MG63 (cell line): Measurements from ENCODE around the gene ERCC6L2. TPM values are rescaled to one million over a fixed set of nuclear protein-coding genes. Genes with fewer than 3 reads are reported as not detected.

Experiments
- DNase-seq: peaks from one replicate; pipeline ENCODE4 v3.0.0-alpha.2; 2020
- H3K27me3 ChIP-seq: fragments of 250-450 bp; sonication (Bioruptor Pico); 2 replicates; pipeline ENCODE4 v1.5.1; 2020; ENCODE audit warnings: mild to moderate bottlenecking, moderate library complexity
- H3K36me3 ChIP-seq: fragments of 250-450 bp; sonication (Bioruptor Pico); 2 replicates; pipeline ENCODE4 v1.5.1; 2020; ENCODE audit warnings: mild to moderate bottlenecking, moderate library complexity
- H3K4me3 ChIP-seq: fragments of 250-450 bp; sonication (Bioruptor Pico); 2 replicates; pipeline ENCODE4 v1.5.1; 2020; ENCODE audit warnings: mild to moderate bottlenecking, moderate library complexity
- H3K9me3 ChIP-seq: fragments of 250-450 bp; sonication (Bioruptor Pico); 2 replicates; pipeline ENCODE4 v1.5.1; 2020; ENCODE audit warnings: mild to moderate bottlenecking, moderate library complexity
- total RNA-seq: library from RNA; depleted of rRNA; stranded (reverse); fragments of >200 nt; shearing (Covaris generic); gene quantifications from 2 replicates; pipeline ENCODE4 v1.2.3, GENCODE V29; 2014; ENCODE audit warnings: low replicate concordance

The ERCC6L2 gene
- total RNA-seq, 1 experiment from 2014 or later = 24.2 TPM

- peaks cover 13% of the 10 kb centered on the region for H3K36me3 ChIP-seq
- no peak overlapping the region for H3K4me3 ChIP-seq
- H3K27me3 ChIP-seq = no peaks in the 10 kb centered on the region
- DNase-seq = no peak
- no peaks in the 10 kb centered on the region for H3K9me3 ChIP-seq
Observed at GRCh38 chr9:95980262-95981125, 105.0 kb downstream of the ERCC6L2 start.

- Histone ChIP-seq H3K4me3 (no peak overlapping the region), H3K36me3 (peaks cover 21% of the 10 kb centered on the region)
- no peak for DNase-seq
Observed at GRCh38 chr9:95981761-95982390, 106.4 kb downstream of the ERCC6L2 start.

GRCh38 chr9:95985440-95986055 lies 110.1 kb downstream of the ERCC6L2 start:
- Histone ChIP-seq H3K4me3 (no peak overlapping the region), H3K27me3 (no peaks in the 10 kb centered on the region), H3K9me3 (no peaks in the 10 kb centered on the region), H3K36me3 (peaks cover 16% of the 10 kb centered on the region)
- no peak for DNase-seq

More at GRCh38 chr9:95981761-95982390, 106.4 kb downstream of the ERCC6L2 start:
- no peaks in the 10 kb centered on the region for H3K27me3 ChIP-seq
- no peaks in the 10 kb centered on the region for H3K9me3 ChIP-seq

GRCh38 chr9:95989297-95989696 lies 113.8 kb downstream of the ERCC6L2 start:
- H3K4me3 ChIP-seq = no peak overlapping the region

GRCh38 chr9:95991326-95991725 lies 115.8 kb downstream of the ERCC6L2 start:
- DNase-seq = no peak
- no peaks in the 10 kb centered on the region for H3K9me3 ChIP-seq

More at GRCh38 chr9:95989297-95989696, 113.8 kb downstream of the ERCC6L2 start:
- DNase-seq = no peak
- H3K27me3 ChIP-seq = no peaks in the 10 kb centered on the region
- H3K9me3 ChIP-seq = no peaks in the 10 kb centered on the region
- H3K36me3 ChIP-seq = peaks cover 16% of the 10 kb centered on the region

GRCh38 chr9:95992536-95992935 lies 117.0 kb downstream of the ERCC6L2 start:
- no peaks in the 10 kb centered on the region for H3K9me3 ChIP-seq
- peaks cover 6% of the 10 kb centered on the region for H3K36me3 ChIP-seq
- no peak overlapping the region for H3K4me3 ChIP-seq
- no peak for DNase-seq
- H3K27me3 ChIP-seq = no peaks in the 10 kb centered on the region

More at GRCh38 chr9:95991326-95991725, 115.8 kb downstream of the ERCC6L2 start:
- Histone ChIP-seq H3K36me3 (peaks cover 4% of the 10 kb centered on the region), H3K27me3 (no peaks in the 10 kb centered on the region), H3K4me3 (no peak overlapping the region)

GRCh38 chr9:95993337-95993736 lies 117.8 kb downstream of the ERCC6L2 start:
- Histone ChIP-seq H3K9me3 (no peaks in the 10 kb centered on the region), H3K4me3 (no peak overlapping the region)
- no peak for DNase-seq

GRCh38 chr9:95999390-95999789 lies 123.9 kb downstream of the ERCC6L2 start:
- Histone ChIP-seq H3K36me3 (peaks cover 7% of the 10 kb centered on the region), H3K4me3 (no peak overlapping the region), H3K27me3 (no peaks in the 10 kb centered on the region), H3K9me3 (no peaks in the 10 kb centered on the region)
- DNase-seq = no peak

More at GRCh38 chr9:95993337-95993736, 117.8 kb downstream of the ERCC6L2 start:
- H3K36me3 ChIP-seq = peaks cover 6% of the 10 kb centered on the region
- H3K27me3 ChIP-seq = no peaks in the 10 kb centered on the region

- no peak for DNase-seq
- no peaks in the 10 kb centered on the region for H3K27me3 ChIP-seq
- H3K36me3 ChIP-seq = peaks cover 13% of the 10 kb centered on the region
- H3K9me3 ChIP-seq = no peaks in the 10 kb centered on the region
- H3K4me3 ChIP-seq = no peak overlapping the region
Observed at GRCh38 chr9:96004379-96004778, 128.9 kb downstream of the ERCC6L2 start.

GRCh38 chr9:96006296-96006879 lies 130.9 kb downstream of the ERCC6L2 start:
- no peak overlapping the region for H3K4me3 ChIP-seq
- no peaks in the 10 kb centered on the region for H3K27me3 ChIP-seq
- no peaks in the 10 kb centered on the region for H3K9me3 ChIP-seq
- no peak for DNase-seq
- H3K36me3 ChIP-seq = peaks cover 13% of the 10 kb centered on the region

- Histone ChIP-seq H3K9me3 (no peaks in the 10 kb centered on the region), H3K27me3 (no peaks in the 10 kb centered on the region), H3K4me3 (no peak overlapping the region), H3K36me3 (peaks cover 15% of the 10 kb centered on the region)
- DNase-seq = no peak
Observed at GRCh38 chr9:96006961-96007360, 131.5 kb downstream of the ERCC6L2 start.

- H3K36me3 ChIP-seq = peaks cover 20% of the 10 kb centered on the region
- DNase-seq = no peak
Observed at GRCh38 chr9:96008502-96009222, 133.2 kb downstream of the ERCC6L2 start.

GRCh38 chr9:96009223-96009602 lies 133.7 kb downstream of the ERCC6L2 start:
- Histone ChIP-seq H3K27me3 (no peaks in the 10 kb centered on the region), H3K36me3 (peaks cover 25% of the 10 kb centered on the region), H3K9me3 (no peaks in the 10 kb centered on the region), H3K4me3 (no peak overlapping the region)
- DNase-seq = no peak

More at GRCh38 chr9:96008502-96009222, 133.2 kb downstream of the ERCC6L2 start:
- no peaks in the 10 kb centered on the region for H3K9me3 ChIP-seq
- no peak overlapping the region for H3K4me3 ChIP-seq
- H3K27me3 ChIP-seq = no peaks in the 10 kb centered on the region

- Histone ChIP-seq H3K4me3 (no peak overlapping the region), H3K9me3 (no peaks in the 10 kb centered on the region), H3K36me3 (peaks cover 22% of the 10 kb centered on the region), H3K27me3 (no peaks in the 10 kb centered on the region)
- DNase-seq = peak; percentile 82
Observed at GRCh38 chr9:96009690-96010472, 134.4 kb downstream of the ERCC6L2 start.

GRCh38 chr9:96014078-96014477 lies 138.6 kb downstream of the ERCC6L2 start:
- Histone ChIP-seq H3K4me3 (no peak overlapping the region), H3K9me3 (no peaks in the 10 kb centered on the region), H3K36me3 (peaks cover 16% of the 10 kb centered on the region), H3K27me3 (no peaks in the 10 kb centered on the region)
- no peak for DNase-seq
